NCI-H146 treated with DMSO at 0.1 percent for 48 hours (cell line): ENCODE data around the gene SMIM7.

Experiments used
- DNase-seq: peaks from one replicate; lab custom pipeline; 2025; ENCODE audit not compliant: unreplicated experiment; lab: John Stamatoyannopoulos, UW

The SMIM7 gene

GRCh38 chr19:16623576-16623975 lies 36.4 kb downstream of the SMIM7 start:
- DNase-seq: no peak

GRCh38 chr19:16623066-16623465 lies 36.9 kb downstream of the SMIM7 start:
- no peak for DNase-seq

- DNase-seq: no peak
These were observed 38.7 kb downstream of the SMIM7 start for GRCh38 chr19:16621165-16621800.

GRCh38 chr19:16620584-16620983 lies 39.4 kb downstream of the SMIM7 start:
- no peak for DNase-seq

GRCh38 chr19:16620018-16620417 lies 39.9 kb downstream of the SMIM7 start:
- no peak for DNase-seq

- DNase-seq: no peak
These were observed 40.5 kb downstream of the SMIM7 start for GRCh38 chr19:16619457-16619856.

GRCh38 chr19:16618248-16618647 lies 41.7 kb downstream of the SMIM7 start:
- no peak for DNase-seq

- DNase-seq: no peak
These were observed 44.1 kb downstream of the SMIM7 start for GRCh38 chr19:16615808-16616207.

- DNase-seq: no peak
These were observed 45.0 kb downstream of the SMIM7 start for GRCh38 chr19:16614941-16615340.

- DNase-seq: no peak
These were observed 46.1 kb downstream of the SMIM7 start for GRCh38 chr19:16613841-16614240.

- DNase-seq: no peak
These were observed 47.3 kb downstream of the SMIM7 start for GRCh38 chr19:16612636-16613035.

- DNase-seq: no peak
These were observed 48.8 kb downstream of the SMIM7 start for GRCh38 chr19:16611121-16611520.

- DNase-seq: no peak
These were observed 50.3 kb downstream of the SMIM7 start for GRCh38 chr19:16609511-16610200.

- DNase-seq: no peak
These were observed 51.6 kb downstream of the SMIM7 start for GRCh38 chr19:16608290-16608739.

- no peak for DNase-seq
These were observed 52.1 kb downstream of the SMIM7 start for GRCh38 chr19:16607819-16608218.

GRCh38 chr19:16605553-16605994 lies 54.4 kb downstream of the SMIM7 start:
- no peak for DNase-seq

GRCh38 chr19:16605115-16605514 lies 54.8 kb downstream of the SMIM7 start:
- DNase-seq: no peak

- DNase-seq: no peak
These were observed 55.3 kb downstream of the SMIM7 start for GRCh38 chr19:16604615-16605014.

GRCh38 chr19:16603090-16603489 lies 56.9 kb downstream of the SMIM7 start:
- no peak for DNase-seq

GRCh38 chr19:16601378-16602052 lies 58.4 kb downstream of the SMIM7 start:
- DNase-seq: no peak

GRCh38 chr19:16600824-16601223 lies 59.1 kb downstream of the SMIM7 start:
- DNase-seq: no peak
